GM23248 (cell line): ENCODE data around the gene SLX4IP. TPM values are rescaled to one million over a fixed set of nuclear protein-coding genes. Genes with fewer than 3 reads are reported as not detected.

ENCODE experiments used
- DNase-seq: peaks from one replicate; pipeline ENCODE4 v3.0.0-alpha.2; 2015
- H2AFZ ChIP-seq: fragments of 200-600 bp; sonication (generic); 2 replicates; pipeline ENCODE4 v1.6.1; 2016; ENCODE audit warnings: antibody characterized with exemption
- H3F3A ChIP-seq: fragments of 200-600 bp; sonication (generic); 2 replicates; pipeline ENCODE4 v1.6.1; 2016; ENCODE audit warnings: mild to moderate bottlenecking, antibody characterized with exemption, mixed run types; ENCODE audit not compliant: insufficient read depth
- H3K27ac ChIP-seq: fragments of 200-600 bp; sonication (generic); 2 replicates; pipeline ENCODE4 v1.5.1; 2016; ENCODE audit warnings: mild to moderate bottlenecking
- H3K27me3 ChIP-seq: fragments of 200-600 bp; sonication (generic); replicated peaks from 2 replicates; pipeline ENCODE4 v1.6.1; 2016; ENCODE audit warnings: mild to moderate bottlenecking; ENCODE audit not compliant: insufficient read depth
- H3K36me3 ChIP-seq: fragments of 200-600 bp; sonication (generic); 2 replicates; pipeline ENCODE4 v1.6.1; 2016; ENCODE audit warnings: low read depth, mild to moderate bottlenecking
- H3K4me1 ChIP-seq: fragments of 200-600 bp; sonication (generic); 2 replicates; pipeline ENCODE4 v1.6.1; 2016; ENCODE audit warnings: mild to moderate bottlenecking; ENCODE audit not compliant: insufficient read depth
- H3K4me2 ChIP-seq: fragments of 200-600 bp; sonication (generic); one replicate; pipeline ENCODE4 v1.6.1; 2016; ENCODE audit warnings: mild to moderate bottlenecking; ENCODE audit not compliant: unreplicated experiment
- H3K4me3 ChIP-seq: fragments of 200-600 bp; sonication (generic); 2 replicates; pipeline ENCODE4 v1.5.1; 2016; ENCODE audit warnings: mild to moderate bottlenecking
- H3K79me2 ChIP-seq: fragments of 200-600 bp; sonication (generic); 2 replicates; pipeline ENCODE4 v1.6.1; 2016; ENCODE audit warnings: mild to moderate bottlenecking; ENCODE audit not compliant: insufficient read depth
- H3K9ac ChIP-seq: fragments of 200-600 bp; sonication (generic); 2 replicates; pipeline ENCODE4 v1.6.1; 2016; ENCODE audit warnings: mild to moderate bottlenecking
- H3K9me2 ChIP-seq: fragments of 200-600 bp; sonication (generic); 2 replicates; pipeline ENCODE4 v1.6.1; 2016; ENCODE audit warnings: mixed run types, mild to moderate bottlenecking, moderate library complexity; ENCODE audit not compliant: insufficient read depth
- H3K9me3 ChIP-seq: fragments of 200-600 bp; sonication (generic); one replicate; pipeline ENCODE4 v1.6.1; 2017; ENCODE audit warnings: low read depth
- H4K20me1 ChIP-seq: fragments of 200-600 bp; sonication (generic); 2 replicates; pipeline ENCODE4 v1.6.0; 2016; ENCODE audit not compliant: insufficient read depth
- EZH2 ChIP-seq: fragments of 200-600 bp; sonication (generic); IDR thresholded peaks from 2 replicates; pipeline ENCODE4 v1.6.1; 2018; ENCODE audit warnings: antibody characterized with exemption, mild to moderate bottlenecking; ENCODE audit not compliant: insufficient read depth, poor library complexity, severe bottlenecking
- EZH2phosphoT487 ChIP-seq: fragments of 200-600 bp; sonication (generic); IDR thresholded peaks from 2 replicates; pipeline ENCODE4 v1.6.1; 2018; ENCODE audit warnings: antibody characterized with exemption, moderate library complexity, mild to moderate bottlenecking, low read depth; ENCODE audit not compliant: insufficient read depth
- WGBS, 2 experiments: methylation state at CpG; one replicate each; pipeline ENCODE4 v1.1.6; 2015 to 2017; ENCODE audit warnings: low lambda C conversion rate in 2 of 2, low coverage in 1 of 2; ENCODE audit errors: missing lambda C conversion rate in 2 of 2; 5-methylcytosine and 5-hydroxymethylcytosine counted together
- in situ Hi-C: fragments of 300-500 bp; cut with MboI; formaldehyde crosslinking; loops from 2 replicates; pipeline ENCODE4 v1.15.0; 2020
- microRNA-seq: library from miRNA; unstranded; fragments of <30 nt; microRNA quantifications from one replicate; pipeline ENCODE4, GENCODE V29; 2016; ENCODE audit warnings: borderline number of aligned reads
- polyA plus RNA-seq: library from polyadenylated mRNA; unstranded; fragments of >200 nt; fragmentation: Nextera tagmentation; extraction: Ambion mirVana; gene quantifications from 2 replicates; pipeline ENCODE4 v1.2.1, GENCODE V29; 2016
- small RNA-seq: library from RNA; depleted of rRNA; stranded (forward); fragments of <200 nt; gene quantifications from one replicate; pipeline ENCODE3, GENCODE V24; 2014; ENCODE audit warnings: low read depth, low replicate concordance
- total RNA-seq: library from RNA; depleted of rRNA; stranded (reverse); fragments of >200 nt; shearing (Covaris generic); gene quantifications from 2 replicates; pipeline ENCODE4 v1.2.3, GENCODE V29; 2014; rRNA removed

The SLX4IP gene
- total and polyA plus RNA-seq, 2 experiments from 2014 or later = 3.7 to 3.9 TPM

DNA sequence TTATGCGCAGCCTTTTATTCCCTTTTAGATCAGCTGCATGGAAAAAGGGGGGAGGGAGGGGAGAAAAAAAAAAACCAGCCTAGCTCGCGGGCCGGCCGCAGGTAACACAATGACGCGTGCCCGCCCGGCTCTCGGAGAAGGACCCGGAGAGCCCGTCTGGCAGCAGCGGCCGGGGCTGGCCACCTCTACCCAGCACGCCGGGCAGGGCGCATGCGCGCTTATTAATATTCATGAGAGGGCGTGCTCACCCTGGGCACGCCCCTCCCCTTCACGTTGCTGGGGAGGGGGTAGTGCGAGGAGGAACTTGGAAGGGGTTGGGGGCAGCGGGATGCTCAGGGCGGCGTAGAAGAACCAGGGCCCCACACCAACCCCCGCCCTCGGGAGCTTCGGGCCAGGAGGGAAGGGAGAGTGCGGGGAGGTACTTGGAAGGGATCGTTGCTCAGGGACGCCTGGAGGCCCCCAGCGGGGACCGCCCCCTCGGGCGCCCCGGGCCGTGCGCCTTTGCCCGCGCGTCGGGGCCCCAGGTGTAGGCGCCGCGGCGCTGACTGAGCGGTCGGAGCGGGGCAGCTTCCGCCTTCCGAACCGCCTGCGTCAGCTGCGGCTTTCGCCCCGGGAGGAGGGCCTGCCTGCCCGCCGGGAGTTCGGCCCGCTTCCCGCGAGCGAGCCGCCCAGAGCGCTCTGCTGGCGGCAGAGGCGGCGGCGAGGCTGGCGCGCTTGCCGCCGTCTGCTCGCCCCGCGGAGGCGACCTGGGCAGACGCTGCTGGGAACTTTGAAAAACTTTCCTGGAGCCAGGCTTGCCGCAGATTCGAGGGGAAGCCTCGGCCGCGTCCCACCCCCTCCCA lies 239.0 kb downstream of the SLX4IP start, which contains the start of gene JAG1:
Gene JAG1, minus strand, starts transcription at position 158 of the 842 bp plus-strand sequence. CDS start 469 bp downstream, outside the sequence.
- Histone ChIP-seq H3K4me3 (peak within 1 kb of the TSS; percentile 82), H3K9me3 (no peaks in the 10 kb centered on the region), H3K9me2 (no peaks in the 10 kb centered on the region), H3F3A (peaks cover 16% of the 10 kb centered on the region; the same call in 1 of the 2 replicates), H3K27ac (peak within 1 kb of the TSS; percentile 86), H4K20me1 (no peaks in the 10 kb centered on the region), H3K36me3 (no peaks in the 10 kb centered on the region), H3K9ac (peak within 1 kb of the TSS; percentile 91), H3K4me1 (peaks cover 9% of the 10 kb centered on the region; the same call in 1 of the 2 replicates), H3K79me2 (no peaks in the 10 kb centered on the region), H3K27me3 (no peaks in the 10 kb centered on the region), H3K4me2 (peak within 1 kb of the TSS; percentile 81), H2AFZ (peak within 1 kb of the TSS; percentile 74)
- 2% methylated on average over 69 to 70 of the region's 84 CpGs for WGBS, 2 experiments
- peak; percentile 96 for DNase-seq
- in situ Hi-C loops = loop anchor here (10.0 to 25.0 kb wide), 3 partner anchors 531 to 863 kb away; no protein-coding TSS in a partner anchor
- TF ChIP-seq EZH2phosphoT487 (no peak), EZH2 (no peak)

DNA sequence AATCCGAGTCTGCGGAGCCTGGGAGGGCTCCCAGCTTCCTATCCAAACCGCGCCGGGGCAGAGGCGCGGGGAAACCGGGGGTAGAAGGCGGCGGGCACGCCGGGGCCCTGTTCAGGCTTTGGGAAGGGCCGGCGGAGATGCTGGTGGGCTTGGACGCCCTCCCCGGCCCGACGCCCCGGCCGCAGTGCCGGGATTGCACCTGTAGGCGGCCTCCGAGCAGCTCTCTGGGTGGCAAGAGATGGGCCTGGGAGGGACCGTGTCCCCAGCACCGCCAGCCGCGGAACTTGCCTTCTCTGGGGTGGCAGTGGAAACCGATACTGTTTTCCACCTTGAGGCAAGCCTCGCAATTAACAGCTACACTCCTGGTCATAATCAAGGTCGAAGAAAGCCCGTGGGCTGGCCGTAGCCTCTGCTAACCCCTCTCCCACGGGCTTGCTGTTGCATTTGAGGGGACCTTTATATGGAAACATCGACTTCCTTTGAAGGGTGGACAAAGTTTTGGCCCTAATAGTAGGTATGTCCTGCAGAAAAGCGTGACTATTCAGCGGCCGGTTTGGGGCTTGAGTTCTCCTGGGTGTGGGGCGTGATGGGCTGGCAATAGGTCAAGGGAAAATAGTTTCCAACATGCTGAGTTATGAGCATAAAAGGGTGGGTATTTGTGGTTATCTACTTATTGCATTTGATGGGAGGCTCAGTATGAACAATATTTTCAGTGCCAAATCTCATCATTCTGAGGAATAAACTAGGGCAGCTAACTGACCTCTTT lies 239.8 kb downstream of the SLX4IP start:
- H3K27me3 ChIP-seq = no peaks in the 10 kb centered on the region
- 3 to 4% methylated on average over 30 to 31 of the region's 38 CpGs for WGBS, 2 experiments
- no peaks in the 10 kb centered on the region for H3K79me2 ChIP-seq
- in situ Hi-C loops = loop anchor here (10.0 to 25.0 kb wide), 3 partner anchors 530 to 862 kb away; no protein-coding TSS in a partner anchor
- H3K4me3 ChIP-seq = peak overlapping the region; percentile 82
- H3K4me1 ChIP-seq = peaks cover 9% of the 10 kb centered on the region; the same call in 1 of the 2 replicates
- H3F3A ChIP-seq = peaks cover 16% of the 10 kb centered on the region; the same call in 1 of the 2 replicates
- H3K9me3 ChIP-seq = no peaks in the 10 kb centered on the region
- no peaks in the 10 kb centered on the region for H3K9me2 ChIP-seq
- H3K36me3 ChIP-seq = no peaks in the 10 kb centered on the region
- peak overlapping the region; percentile 86 for H3K27ac ChIP-seq
- peak overlapping the region; percentile 81 for H3K4me2 ChIP-seq
- peak; percentile 86 for DNase-seq
- no peak for TF ChIP-seq EZH2phosphoT487
- TF ChIP-seq EZH2 = no peak
- peak overlapping the region; percentile 91 for H3K9ac ChIP-seq
- H4K20me1 ChIP-seq = no peaks in the 10 kb centered on the region
- peak overlapping the region; percentile 74 for H2AFZ ChIP-seq

DNA sequence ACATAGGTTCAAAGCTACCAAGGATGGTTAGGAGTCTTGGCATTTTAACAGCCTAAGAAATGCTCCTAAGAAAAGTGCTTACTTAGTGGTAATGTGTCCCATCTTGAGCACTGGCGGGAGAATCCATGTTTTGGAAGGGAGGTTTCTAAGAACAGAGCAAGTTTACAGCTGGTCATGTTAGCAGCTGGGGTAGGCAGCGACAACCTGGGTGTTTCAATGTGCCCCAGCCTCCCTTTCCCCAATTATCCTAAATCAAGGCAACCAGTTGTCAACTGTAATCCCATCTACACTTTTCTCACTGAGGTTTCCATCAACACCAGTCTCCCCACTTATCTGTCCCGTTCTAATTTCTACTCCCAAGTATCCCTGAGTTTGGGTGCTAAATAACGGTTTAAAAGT lies 240.3 kb downstream of the SLX4IP start:
- Histone ChIP-seq H3K4me1 (peaks cover 9% of the 10 kb centered on the region; the same call in 1 of the 2 replicates), H3K27ac (no peak overlapping the region), H3K9me2 (no peaks in the 10 kb centered on the region), H3K4me3 (no peak overlapping the region), H3K9ac (0 out of 2 replicates have a peak overlapping the region, but pooled peaks have one; percentile 91), H3K9me3 (no peaks in the 10 kb centered on the region), H3F3A (peaks cover 13% of the 10 kb centered on the region; the same call in 1 of the 2 replicates), H3K36me3 (no peaks in the 10 kb centered on the region), H3K4me2 (peak overlapping the region; percentile 81), H4K20me1 (no peaks in the 10 kb centered on the region), H3K27me3 (no peaks in the 10 kb centered on the region), H3K79me2 (no peaks in the 10 kb centered on the region), H2AFZ (no peak overlapping the region)
- no peak for DNase-seq
- TF ChIP-seq EZH2 = no peak
- TF ChIP-seq EZH2phosphoT487 = no peak
- in situ Hi-C loops = loop anchor here (10.0 kb wide), 2 partner anchors 529 to 599 kb away; no protein-coding TSS in a partner anchor
- 94 to 95% methylated on average over 4 of the region's 4 CpGs for WGBS, 2 experiments

DNA sequence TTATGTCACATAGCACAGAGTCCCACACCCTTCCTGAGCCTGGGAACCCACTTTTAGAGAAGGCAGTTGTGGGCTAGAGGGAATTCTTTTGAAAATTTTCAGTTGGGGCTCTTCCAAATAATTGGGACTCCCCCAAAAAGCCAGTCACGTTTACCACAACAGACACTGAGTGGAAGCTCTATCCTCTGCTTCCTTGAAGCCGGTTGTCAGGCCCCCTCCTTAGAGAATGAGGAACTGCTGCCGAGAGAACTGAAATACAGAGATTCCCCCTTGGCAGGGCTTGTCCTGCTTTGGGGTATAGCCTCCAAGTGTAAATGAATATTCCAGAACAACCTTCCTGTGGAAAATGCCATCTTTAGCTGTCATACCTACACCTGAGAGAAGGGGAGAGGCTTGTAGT lies 241.4 kb downstream of the SLX4IP start:
- no peak overlapping the region for H3K27ac ChIP-seq
- H3K4me3 ChIP-seq = no peak overlapping the region
- H3K9me3 ChIP-seq = no peaks in the 10 kb centered on the region
- no peaks in the 10 kb centered on the region for H3K27me3 ChIP-seq
- H3K4me1 ChIP-seq = peaks cover 3% of the 10 kb centered on the region; the same call in 1 of the 2 replicates
- DNase-seq = no peak
- no peaks in the 10 kb centered on the region for H3K9me2 ChIP-seq
- H2AFZ ChIP-seq = no peak overlapping the region
- peaks cover 6% of the 10 kb centered on the region; the same call in 1 of the 2 replicates for H3F3A ChIP-seq
- in situ Hi-C loops = loop anchor here (10.0 kb wide), 2 partner anchors 528 to 598 kb away; no protein-coding TSS in a partner anchor
- no peaks in the 10 kb centered on the region for H4K20me1 ChIP-seq
- 71% methylated on average over 3 of the region's 3 CpGs for WGBS, 2 experiments
- H3K36me3 ChIP-seq = no peaks in the 10 kb centered on the region
- H3K9ac ChIP-seq = no peak overlapping the region
- H3K4me2 ChIP-seq = no peak overlapping the region
- H3K79me2 ChIP-seq = no peaks in the 10 kb centered on the region
- no peak for TF ChIP-seq EZH2phosphoT487
- no peak for TF ChIP-seq EZH2

Small RNA genes lying within 50 kb of the gene (microRNA-seq; reads per million reads assigned to microRNA genes)
- not detected for gene MIR6870

Small RNA genes lying within 50 kb of the gene (small RNA-seq; reads per million reads assigned to genes)
- not detected for gene MIR6870

Other genes starting within 250 kb of the SLX4IP start
- not detected in 2 replicates for gene SNAP25, start 216.5 kb upstream of the SLX4IP start, total RNA-seq
- gene SNAP25, start 216.5 kb upstream of the SLX4IP start, polyA plus RNA-seq = 0.09 TPM in 1 of 2 replicates, not detected in the other
- gene MKKS, start 1.1 kb upstream of the SLX4IP start, total RNA-seq = 9.8 and 12.0 TPM in 2 replicates
- gene MKKS, start 1.1 kb upstream of the SLX4IP start, polyA plus RNA-seq = 17.4 and 17.8 TPM in 2 replicates
- 4.8 and 8.4 TPM in 2 replicates for gene JAG1, start 238.7 kb downstream of the SLX4IP start, total RNA-seq
- 0.98 and 1.2 TPM in 2 replicates for gene JAG1, start 238.7 kb downstream of the SLX4IP start, polyA plus RNA-seq